HEK293 (cell line): Measurements from ENCODE around the gene MTERF4.

Source experiments
- CTCF ChIP-seq: fragments of 450-650 bp; formaldehyde crosslinking; IDR thresholded peaks from 2 replicates; pipeline ENCODE4 v1.5.1; 2016; ENCODE audit warnings: missing biosample characterization, missing genetic modification characterization
- ZNF335 ChIP-seq: fragments of 450-650 bp; formaldehyde crosslinking; conservative IDR thresholded peaks from 2 replicates; pipeline ENCODE4 v1.5.1; 2016; ENCODE audit warnings: missing biosample characterization, missing genetic modification characterization

- TF ChIP-seq CTCF (tag by site-specific recombination) (no peak), ZNF335 (tag by site-specific recombination) (no peak)
These were observed 28.7 kb downstream of the MTERF4 start for GRCh38 chr2:241073166-241074064.
